ACC112 (cell line): ENCODE measurements around the gene OTX1.
A peak's percentile ranks its signal among the peaks of the same experiment; 100 is the strongest.

ENCODE experiments used
- H2AFZ ChIP-seq: fragments of 200-600 bp; sonication (generic); one replicate; pipeline ENCODE4 v1.6.0; 2017; ENCODE audit warnings: antibody characterized with exemption, low read length; ENCODE audit not compliant: unreplicated experiment
- H3K27ac ChIP-seq: fragments of 200-600 bp; sonication (generic); 2 replicates; pipeline ENCODE4 v1.5.1; 2014; ENCODE audit warnings: low read depth, mild to moderate bottlenecking, antibody characterized with exemption, low read length, moderate library complexity
- H3K27me3 ChIP-seq: fragments of 200-600 bp; sonication (generic); 2 replicates; pipeline ENCODE4 v1.6.1; 2014; ENCODE audit warnings: mild to moderate bottlenecking, antibody characterized with exemption, low read length, moderate library complexity, mixed read lengths; ENCODE audit not compliant: insufficient read depth
- H3K36me3 ChIP-seq: fragments of 200-600 bp; sonication (generic); 2 replicates; pipeline ENCODE4 v1.6.1; 2016; ENCODE audit warnings: mild to moderate bottlenecking, antibody characterized with exemption, low read length, moderate library complexity, mixed read lengths; ENCODE audit not compliant: insufficient read depth
- H3K4me1 ChIP-seq: fragments of 200-600 bp; sonication (generic); one replicate; pipeline ENCODE4 v1.6.1; 2016; ENCODE audit warnings: low read length, mixed read lengths; ENCODE audit not compliant: insufficient read depth, unreplicated experiment, control insufficient read depth
- H3K4me3 ChIP-seq: fragments of 200-600 bp; sonication (generic); 2 replicates; pipeline ENCODE4 v1.5.1; 2014; ENCODE audit warnings: mild to moderate bottlenecking, low read depth, low read length
- H3K79me2 ChIP-seq: fragments of 200-600 bp; sonication (generic); one replicate; pipeline ENCODE4 v1.6.0; 2016; ENCODE audit warnings: low read length; ENCODE audit not compliant: control insufficient read depth, unreplicated experiment, insufficient read depth

The OTX1 gene

GRCh38 chr2:63046961-63047320 is 3.7 kb upstream of the OTX1 start:
- 0 out of 2 replicates have a peak, but pooled peaks cover 3% of the 10 kb centered on the region for H3K36me3 ChIP-seq
- H2AFZ ChIP-seq = no peak overlapping the region
- H3K27me3 ChIP-seq = peaks cover 18% of the 10 kb centered on the region
- H3K4me3 ChIP-seq = no peak overlapping the region
- peaks cover 8% of the 10 kb centered on the region for H3K4me1 ChIP-seq
- H3K79me2 ChIP-seq = no peaks in the 10 kb centered on the region
- H3K27ac ChIP-seq = no peak overlapping the region

GRCh38 chr2:63047321-63048279 is 3.0 kb upstream of the OTX1 start:
- Histone ChIP-seq H3K4me1 (peaks cover 8% of the 10 kb centered on the region), H3K4me3 (no peak overlapping the region), H3K27ac (no peak overlapping the region), H3K79me2 (no peaks in the 10 kb centered on the region), H3K27me3 (peaks cover 18% of the 10 kb centered on the region), H3K36me3 (0 out of 2 replicates have a peak, but pooled peaks cover 3% of the 10 kb centered on the region), H2AFZ (no peak overlapping the region)

GRCh38 chr2:63048367-63049171 is 2.1 kb upstream of the OTX1 start:
- 0 out of 2 replicates have a peak, but pooled peaks cover 3% of the 10 kb centered on the region for H3K36me3 ChIP-seq
- H2AFZ ChIP-seq = no peak overlapping the region
- H3K27ac ChIP-seq = no peak overlapping the region
- peaks cover 19% of the 10 kb centered on the region for H3K27me3 ChIP-seq
- no peak overlapping the region; the same call in 1 of the 2 replicates for H3K4me3 ChIP-seq
- no peaks in the 10 kb centered on the region for H3K79me2 ChIP-seq
- peaks cover 8% of the 10 kb centered on the region for H3K4me1 ChIP-seq

GRCh38 chr2:63049211-63049969 is 1.2 kb upstream of the OTX1 start:
- Histone ChIP-seq H2AFZ (peak overlapping the region; percentile 39), H3K79me2 (no peaks in the 10 kb centered on the region), H3K27ac (no peak overlapping the region), H3K36me3 (0 out of 2 replicates have a peak, but pooled peaks cover 3% of the 10 kb centered on the region), H3K27me3 (peaks cover 27% of the 10 kb centered on the region), H3K4me3 (peak overlapping the region; percentile 82), H3K4me1 (peaks cover 8% of the 10 kb centered on the region)

GRCh38 chr2:63049970-63050333 is 678 bp upstream of the OTX1 start:
- Histone ChIP-seq H3K4me3 (peak overlapping the region; percentile 82), H3K79me2 (no peaks in the 10 kb centered on the region), H2AFZ (no peak overlapping the region), H3K27me3 (peaks cover 33% of the 10 kb centered on the region), H3K27ac (no peak overlapping the region), H3K36me3 (0 out of 2 replicates have a peak, but pooled peaks cover 3% of the 10 kb centered on the region), H3K4me1 (peaks cover 8% of the 10 kb centered on the region)

GRCh38 chr2:63051042-63051794 is 588 bp downstream of the OTX1 start:
- Histone ChIP-seq H3K4me1 (peaks cover 8% of the 10 kb centered on the region), H3K4me3 (peak overlapping the region; percentile 87), H3K27me3 (peaks cover 45% of the 10 kb centered on the region), H3K79me2 (no peaks in the 10 kb centered on the region), H3K36me3 (0 out of 2 replicates have a peak, but pooled peaks cover 3% of the 10 kb centered on the region), H3K27ac (no peak overlapping the region), H2AFZ (peak overlapping the region; percentile 62)

- Histone ChIP-seq H2AFZ (no peak overlapping the region), H3K36me3 (0 out of 2 replicates have a peak, but pooled peaks cover 3% of the 10 kb centered on the region), H3K27ac (no peak overlapping the region), H3K4me3 (no peak overlapping the region; the same call in 1 of the 2 replicates), H3K4me1 (peaks cover 8% of the 10 kb centered on the region), H3K79me2 (no peaks in the 10 kb centered on the region), H3K27me3 (peaks cover 52% of the 10 kb centered on the region)
Measured at GRCh38 chr2:63051795-63052333, 1.2 kb downstream of the OTX1 start.

- no peaks in the 10 kb centered on the region for H3K79me2 ChIP-seq
- no peaks in the 10 kb centered on the region for H3K36me3 ChIP-seq
- H3K4me1 ChIP-seq = peaks cover 8% of the 10 kb centered on the region
- peaks cover 58% of the 10 kb centered on the region for H3K27me3 ChIP-seq
- H3K4me3 ChIP-seq = no peak overlapping the region
- H3K27ac ChIP-seq = no peak overlapping the region
- H2AFZ ChIP-seq = no peak overlapping the region
Measured at GRCh38 chr2:63052411-63053080, 1.9 kb downstream of the OTX1 start.
